Measurements from ENCODE around the gene CAMK2N2.

GRCh38 chr3:184228376-184229137 lies 32.8 kb downstream of the CAMK2N2 start:
- TF ChIP-seq, protein P1, sequence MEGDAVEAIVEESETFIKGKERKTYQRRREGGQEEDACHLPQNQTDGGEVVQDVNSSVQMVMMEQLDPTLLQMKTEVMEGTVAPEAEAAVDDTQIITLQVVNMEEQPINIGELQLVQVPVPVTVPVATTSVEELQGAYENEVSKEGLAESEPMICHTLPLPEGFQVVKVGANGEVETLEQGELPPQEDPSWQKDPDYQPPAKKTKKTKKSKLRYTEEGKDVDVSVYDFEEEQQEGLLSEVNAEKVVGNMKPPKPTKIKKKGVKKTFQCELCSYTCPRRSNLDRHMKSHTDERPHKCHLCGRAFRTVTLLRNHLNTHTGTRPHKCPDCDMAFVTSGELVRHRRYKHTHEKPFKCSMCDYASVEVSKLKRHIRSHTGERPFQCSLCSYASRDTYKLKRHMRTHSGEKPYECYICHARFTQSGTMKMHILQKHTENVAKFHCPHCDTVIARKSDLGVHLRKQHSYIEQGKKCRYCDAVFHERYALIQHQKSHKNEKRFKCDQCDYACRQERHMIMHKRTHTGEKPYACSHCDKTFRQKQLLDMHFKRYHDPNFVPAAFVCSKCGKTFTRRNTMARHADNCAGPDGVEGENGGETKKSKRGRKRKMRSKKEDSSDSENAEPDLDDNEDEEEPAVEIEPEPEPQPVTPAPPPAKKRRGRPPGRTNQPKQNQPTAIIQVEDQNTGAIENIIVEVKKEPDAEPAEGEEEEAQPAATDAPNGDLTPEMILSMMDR (IDR thresholded peaks at IDR 0.05), result no peak; the same call in 1 of the 2 replicates
- TF ChIP-seq SIN3A (IDR thresholded peaks at IDR 0.05; ENCODE audit: borderline replicate concordance, insufficient read depth, low read depth, low read length) (no peak), TCF7L2 (IDR thresholded peaks at IDR 0.05; ENCODE audit: low read depth, low read length) (no peak)
